Ovary (tissue), 3 donors: ENCODE data around the gene PGBD2.
"Not testable (repeated sequence)": the region's sequence is repeated elsewhere in the genome, so short reads cannot be mapped to it uniquely, and the experiment has no call there.

Experiments
- CTCF ChIP-seq, 3 donors: fragments of 450-650 bp in 2 of 3; fragments of 200-600 bp in 1 of 3; IDR thresholded peaks; one replicate each; pipeline versions ENCODE4 v1.5.1 to v1.8.0; 2016 to 2022; ENCODE audit warnings: antibody characterized with exemption in 3 of 3, mild to moderate bottlenecking in 1 of 3
- EP300 ChIP-seq: sonication (generic); formaldehyde crosslinking; IDR thresholded peaks from one replicate; pipeline ENCODE4 v1.6.1; 2017; ENCODE audit warnings: antibody characterized with exemption
- POLR2A ChIP-seq: fragments of 450-650 bp; IDR thresholded peaks from one replicate; pipeline ENCODE4 v1.6.1; 2017; ENCODE audit warnings: antibody characterized with exemption, mild to moderate bottlenecking, moderate library complexity
- donor health status: DM: no; HTN: no; CAD: no.

GRCh38 chr1:248927283-248927682 lies 21.2 kb downstream of the PGBD2 start:
- not testable (repeated sequence) for TF ChIP-seq CTCF (IDR thresholded peaks at IDR 0.05); POLR2A; EP300
